Measurements from ENCODE around the gene TOM1.

GRCh38 chr22:35326854-35327562 is 27.3 kb downstream of the TOM1 start:
- TF ChIP-seq CTCF (IDR thresholded peaks at IDR 0.05) (no peak), EZH2 (IDR thresholded peaks at IDR 0.05; ENCODE audit: borderline replicate concordance, insufficient read depth, low read depth, low read length, poor library complexity, severe bottlenecking) (no peak)

Measured in B cell (primary cell).